Mammary epithelial cell (primary cell): Measurements from ENCODE around the gene RALY.

Experiments used
- EZH2 ChIP-seq: IDR thresholded peaks from 2 replicates; pipeline ENCODE4 v1.6.1; 2012; ENCODE audit warnings: low read length, inconsistent platforms, borderline replicate concordance
- TF ChIP-seq, protein P1 (sequence below), 2 donors: IDR thresholded peaks in 1 of 2; conservative IDR thresholded peaks in 1 of 2; 2 replicates each; pipeline ENCODE4 v1.5.1; 2011 to 2012; ENCODE audit warnings: inconsistent platforms in 2 of 2, low read length in 2 of 2, mild to moderate bottlenecking in 2 of 2, control low read depth in 1 of 2, low read depth in 1 of 2; ENCODE audit not compliant: insufficient read depth in 1 of 2; ENCODE audit errors: extremely low read depth in 1 of 2

DNA sequence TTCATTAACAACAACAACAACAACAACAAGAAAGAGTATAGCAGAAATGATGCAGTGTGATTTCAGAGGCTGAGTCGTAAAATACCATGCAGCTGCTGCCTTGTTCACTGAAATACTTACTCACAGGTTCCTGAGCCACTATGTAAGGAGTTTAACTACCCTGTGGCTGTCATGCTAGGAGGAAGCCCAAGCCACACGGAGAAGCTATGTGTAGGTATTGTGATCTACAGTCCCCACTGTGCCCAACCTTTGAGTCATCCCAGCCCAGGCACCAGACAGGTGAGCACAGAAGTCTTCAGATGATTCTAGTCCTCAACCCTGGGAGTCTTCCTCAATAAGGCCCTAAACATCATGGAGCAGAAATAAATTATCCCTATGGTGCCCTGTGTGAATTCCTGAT lies 14.6 kb upstream of the RALY start:
- TF ChIP-seq, protein P1, sequence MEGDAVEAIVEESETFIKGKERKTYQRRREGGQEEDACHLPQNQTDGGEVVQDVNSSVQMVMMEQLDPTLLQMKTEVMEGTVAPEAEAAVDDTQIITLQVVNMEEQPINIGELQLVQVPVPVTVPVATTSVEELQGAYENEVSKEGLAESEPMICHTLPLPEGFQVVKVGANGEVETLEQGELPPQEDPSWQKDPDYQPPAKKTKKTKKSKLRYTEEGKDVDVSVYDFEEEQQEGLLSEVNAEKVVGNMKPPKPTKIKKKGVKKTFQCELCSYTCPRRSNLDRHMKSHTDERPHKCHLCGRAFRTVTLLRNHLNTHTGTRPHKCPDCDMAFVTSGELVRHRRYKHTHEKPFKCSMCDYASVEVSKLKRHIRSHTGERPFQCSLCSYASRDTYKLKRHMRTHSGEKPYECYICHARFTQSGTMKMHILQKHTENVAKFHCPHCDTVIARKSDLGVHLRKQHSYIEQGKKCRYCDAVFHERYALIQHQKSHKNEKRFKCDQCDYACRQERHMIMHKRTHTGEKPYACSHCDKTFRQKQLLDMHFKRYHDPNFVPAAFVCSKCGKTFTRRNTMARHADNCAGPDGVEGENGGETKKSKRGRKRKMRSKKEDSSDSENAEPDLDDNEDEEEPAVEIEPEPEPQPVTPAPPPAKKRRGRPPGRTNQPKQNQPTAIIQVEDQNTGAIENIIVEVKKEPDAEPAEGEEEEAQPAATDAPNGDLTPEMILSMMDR (conservative IDR thresholded peaks at IDR 0.05 in 1 of 2, IDR thresholded peaks at IDR 0.05 in 1 of 2; ENCODE audit: extremely low read depth in 1 of 2, insufficient read depth in 1 of 2, low read depth in 1 of 2, low read length in 2 of 2): no peak
- TF ChIP-seq EZH2: no peak
